H1 (cell line): ENCODE results near the gene CNGA2. TPM values are rescaled to one million over a fixed set of nuclear protein-coding genes. Genes with fewer than 3 reads are reported as not detected.

Experiments
- CTCF ChIA-PET: fragments of 300-600 bp; sonication (Branson Sonifier 250); formaldehyde crosslinking; loops from one replicate; lab custom pipeline; 2021; ENCODE audit not compliant: partially characterized antibody; lab: Charles Lee
- POLR2A ChIA-PET: fragments of 300-600 bp; sonication (Branson Sonifier 250); formaldehyde crosslinking; loops from one replicate; lab custom pipeline; 2021; ENCODE audit warnings: inconsistent platforms; ENCODE audit not compliant: partially characterized antibody; lab: Charles Lee
- DNase-seq, 2 experiments: peaks; one replicate each; pipeline versions ENCODE4 v3.0.0 to v3.0.0-alpha.2; 2010 to 2022; ENCODE audit warnings: low spot score in 2 of 2, low read depth in 1 of 2, mixed read lengths in 1 of 2
- FAIRE-seq: peaks from 2 replicates; lab custom pipeline; 2011; peaks lifted over from hg19 to GRCh38; lab: Jason Lieb, UNC
- H2AFZ ChIP-seq: 2 replicates; pipeline ENCODE4 v1.8.1; 2012; ENCODE audit warnings: low read length, inconsistent platforms
- H2AK5ac ChIP-seq: 2 replicates; pipeline ENCODE4 v1.6.1; 2013; ENCODE audit warnings: low read depth, low read length
- H2BK120ac ChIP-seq: replicated peaks from 2 replicates; pipeline ENCODE3; 2013; ENCODE audit warnings: low read depth, low read length, inconsistent platforms
- H2BK12ac ChIP-seq: 2 replicates; pipeline ENCODE4 v1.6.1; 2013; ENCODE audit warnings: low read depth, low read length
- H2BK15ac ChIP-seq: 2 replicates; pipeline ENCODE4 v1.6.1; 2013; ENCODE audit warnings: low read length
- H2BK20ac ChIP-seq: 2 replicates; pipeline ENCODE4 v1.6.1; 2013; ENCODE audit warnings: low read length
- H2BK5ac ChIP-seq: 2 replicates; pipeline ENCODE4 v1.6.1; 2013; ENCODE audit warnings: low read depth, low read length
- H3K14ac ChIP-seq: 2 replicates; pipeline ENCODE4 v1.6.1; 2013; ENCODE audit warnings: inconsistent platforms; ENCODE audit not compliant: insufficient read length
- H3K18ac ChIP-seq: 2 replicates; pipeline ENCODE4 v1.6.1; 2013; ENCODE audit warnings: low read length; ENCODE audit errors: extremely low read depth
- H3K23ac ChIP-seq: 2 replicates; pipeline ENCODE4 v1.6.1; 2013; ENCODE audit warnings: inconsistent platforms; ENCODE audit not compliant: insufficient read length
- H3K23me2 ChIP-seq: 2 replicates; pipeline ENCODE4 v1.6.1; 2013; ENCODE audit warnings: low read depth, low read length
- H3K27ac ChIP-seq: 2 replicates; pipeline ENCODE4 v1.6.1; 2011; ENCODE audit warnings: low read depth, low read length, inconsistent platforms
- H3K27me3 ChIP-seq, 4 experiments: replicated peaks in 1 of 4; 1 replicate in 1 of 4; 2 replicates in 3 of 4; pipeline versions ENCODE4 v1.6.1 to v1.8.1; 2011 to 2013; ENCODE audit warnings: low read length in 3 of 4, mild to moderate bottlenecking in 3 of 4, inconsistent platforms in 2 of 4, mixed read lengths in 2 of 4, moderate library complexity in 1 of 4; ENCODE audit not compliant: control insufficient read depth in 3 of 4, insufficient read depth in 3 of 4; ENCODE audit errors: extremely low read depth in 1 of 4
- H3K36me3 ChIP-seq, 4 experiments: 2 replicates each; pipeline versions ENCODE4 v1.6.1 to v1.8.1; 2011 to 2013; ENCODE audit warnings: mild to moderate bottlenecking in 4 of 4, low read length in 3 of 4, moderate library complexity in 2 of 4, control low read depth in 1 of 4, inconsistent platforms in 1 of 4; ENCODE audit not compliant: insufficient read depth in 4 of 4, control insufficient read depth in 2 of 4
- H3K4ac ChIP-seq: replicated peaks from 2 replicates; pipeline ENCODE3; 2013; ENCODE audit warnings: low read length, low read depth, mixed read lengths, inconsistent platforms; ENCODE audit not compliant: insufficient read length
- H3K4me1 ChIP-seq, 4 experiments: replicated peaks in 1 of 4; 1 replicate in 1 of 4; 2 replicates in 3 of 4; pipeline versions ENCODE4 v1.6.1 to v1.8.1; 2011 to 2013; ENCODE audit warnings: low read length in 3 of 4, inconsistent platforms in 2 of 4, mixed read lengths in 1 of 4; ENCODE audit not compliant: insufficient read depth in 4 of 4, control insufficient read depth in 3 of 4
- H3K4me2 ChIP-seq, 2 experiments: 2 replicates each; pipeline versions ENCODE4 v1.6.1 to v1.8.1; 2011 to 2013; ENCODE audit warnings: low read depth in 2 of 2, low read length in 2 of 2, control low read depth in 1 of 2, inconsistent platforms in 1 of 2, mild to moderate bottlenecking in 1 of 2; ENCODE audit not compliant: insufficient read depth in 1 of 2
- H3K4me3 ChIP-seq, 4 experiments: fragments of 200-600, 300-600 bp in 1 of 4; sonication (generic), shearing (Covaris generic), sonication (Bioruptor Twin) in 1 of 4; 2 replicates each; pipeline versions ENCODE4 v1.5.1 to v1.8.1; 2011 to 2016; ENCODE audit warnings: low read length in 4 of 4, low read depth in 3 of 4, control low read depth in 2 of 4, inconsistent platforms in 2 of 4, mild to moderate bottlenecking in 2 of 4, mixed read lengths in 1 of 4, moderate library complexity in 1 of 4; ENCODE audit not compliant: insufficient read depth in 2 of 4; ENCODE audit errors: extremely low read depth in 1 of 4
- H3K56ac ChIP-seq: replicated peaks from 2 replicates; pipeline ENCODE3; 2013; ENCODE audit warnings: low read depth, mild to moderate bottlenecking, mixed read lengths, low read length, inconsistent platforms; ENCODE audit not compliant: insufficient read length
- H3K79me1 ChIP-seq: 2 replicates; pipeline ENCODE4 v1.6.1; 2013; ENCODE audit warnings: low read depth, low read length, control low read depth
- H3K79me2 ChIP-seq, 2 experiments: 2 replicates each; pipeline versions ENCODE4 v1.6.1 to v1.8.1; 2012 to 2013; ENCODE audit warnings: low read length in 2 of 2, mild to moderate bottlenecking in 2 of 2, inconsistent platforms in 1 of 2; ENCODE audit not compliant: insufficient read depth in 2 of 2, control insufficient read depth in 1 of 2
- H3K9ac ChIP-seq, 4 experiments: replicated peaks in 1 of 4; 1 replicate in 1 of 4; 2 replicates in 3 of 4; pipeline versions ENCODE4 v1.6.1 to v1.8.1; 2011 to 2013; ENCODE audit warnings: low read depth in 3 of 4, low read length in 3 of 4, control low read depth in 2 of 4, mild to moderate bottlenecking in 2 of 4, moderate library complexity in 2 of 4, inconsistent platforms in 1 of 4; ENCODE audit errors: extremely low read depth in 1 of 4
- H3K9me3 ChIP-seq, 2 experiments: 2 replicates each; pipeline versions ENCODE4 v1.6.1 to v1.8.1; 2012 to 2013; ENCODE audit warnings: mild to moderate bottlenecking in 2 of 2, moderate library complexity in 2 of 2, control low read depth in 1 of 2, inconsistent platforms in 1 of 2, low read depth in 1 of 2, low read length in 1 of 2, mixed read lengths in 1 of 2; ENCODE audit not compliant: insufficient read depth in 2 of 2
- H4K20me1 ChIP-seq, 2 experiments: replicated peaks in 1 of 2; 2 replicates each; pipeline versions ENCODE3 to v1.8.1; 2011 to 2013; ENCODE audit warnings: inconsistent platforms in 2 of 2, low read length in 2 of 2, mild to moderate bottlenecking in 1 of 2; ENCODE audit not compliant: insufficient read depth in 2 of 2, control insufficient read depth in 1 of 2
- H4K5ac ChIP-seq: 2 replicates; pipeline ENCODE4 v1.6.1; 2013; ENCODE audit warnings: low read length, low read depth, mixed read lengths, inconsistent platforms; ENCODE audit not compliant: insufficient read length
- H4K8ac ChIP-seq: 2 replicates; pipeline ENCODE4 v1.8.0; 2013; ENCODE audit warnings: mild to moderate bottlenecking, moderate library complexity, low read length, inconsistent platforms; ENCODE audit not compliant: insufficient read depth; ENCODE audit errors: extremely low read depth
- H4K91ac ChIP-seq: replicated peaks from 2 replicates; pipeline ENCODE3; 2013; ENCODE audit warnings: low read length, mixed read lengths, inconsistent platforms; ENCODE audit not compliant: insufficient read length
- CHD1 ChIP-seq: IDR thresholded peaks from 2 replicates; pipeline ENCODE4 v1.6.1; 2012; ENCODE audit warnings: low read depth, low read length, improper control_type of control experiment
- CREB1 ChIP-seq: IDR thresholded peaks from 2 replicates; pipeline ENCODE4 v1.6.1; 2012; ENCODE audit warnings: inconsistent platforms
- EP300 ChIP-seq, 2 experiments: IDR thresholded peaks; 1 replicate in 1 of 2; 2 replicates in 1 of 2; pipeline ENCODE4 v1.6.1; 2011 to 2012; ENCODE audit warnings: low read depth in 2 of 2, low read length in 2 of 2, mild to moderate bottlenecking in 2 of 2, borderline replicate concordance in 1 of 2, inconsistent platforms in 1 of 2, moderate library complexity in 1 of 2
- EZH2 ChIP-seq: fragments of 200-600 bp; sonication (generic); IDR thresholded peaks from 2 replicates; pipeline ENCODE4 v1.7.1; 2012; ENCODE audit warnings: low read depth, mild to moderate bottlenecking, moderate library complexity, low read length, inconsistent platforms; ENCODE audit not compliant: severe bottlenecking
- GABPA ChIP-seq: IDR thresholded peaks from 2 replicates; pipeline ENCODE4 v1.6.1; 2011; ENCODE audit warnings: mild to moderate bottlenecking, low read length, moderate library complexity, borderline replicate concordance; ENCODE audit not compliant: insufficient read depth
- JUND ChIP-seq: IDR thresholded peaks from 2 replicates; pipeline ENCODE4 v1.6.1; 2011; ENCODE audit warnings: mild to moderate bottlenecking, improper control_type of control experiment, low read length
- KDM1A ChIP-seq: fragments of 200-600, 300-600 bp; sonication (generic); IDR thresholded peaks from 2 replicates; pipeline ENCODE4 v1.7.1; 2016; ENCODE audit warnings: mild to moderate bottlenecking, low read length, borderline replicate concordance
- KDM5A ChIP-seq: fragments of 200-600 bp; IDR thresholded peaks from 2 replicates; pipeline ENCODE4 v1.7.1; 2012; ENCODE audit warnings: mild to moderate bottlenecking, low read length, inconsistent platforms, mixed read lengths
- MAX ChIP-seq: IDR thresholded peaks from 2 replicates; pipeline ENCODE4 v1.6.1; 2012; ENCODE audit warnings: inconsistent platforms
- RAD21 ChIP-seq, 2 experiments: IDR thresholded peaks in 1 of 2; conservative IDR thresholded peaks in 1 of 2; 2 replicates each; pipeline ENCODE4 v1.6.1; 2011; ENCODE audit warnings: low read depth in 2 of 2, low read length in 2 of 2, improper control_type of control experiment in 1 of 2, inconsistent platforms in 1 of 2, mild to moderate bottlenecking in 1 of 2, moderate library complexity in 1 of 2
- SRF ChIP-seq: IDR thresholded peaks from 2 replicates; pipeline ENCODE4 v1.6.1; 2011; ENCODE audit warnings: mild to moderate bottlenecking, low read depth, low read length, moderate library complexity
- WGBS, 2 experiments: shearing (Covaris generic) in 1 of 2; methylation state at CpG; one replicate each; pipeline versions ENCODE4 v1.1.6 to v1.1.7; 2013 to 2015; ENCODE audit warnings: low lambda C conversion rate in 2 of 2, mixed read lengths in 2 of 2, inconsistent platforms in 1 of 2, low coverage in 1 of 2, missing lambda C conversion rate in 1 of 2; ENCODE audit not compliant: insufficient replicate concordance in 2 of 2, insufficient coverage in 1 of 2, insufficient read length in 1 of 2; ENCODE audit errors: extremely low coverage in 1 of 2, missing lambda C conversion rate in 1 of 2; 5-methylcytosine and 5-hydroxymethylcytosine counted together
- polyA plus RNA-seq, 7 experiments: library from polyadenylated mRNA; depleted of rRNA in 3 of 7; stranded (reverse) in 5 of 7; unstranded in 2 of 7; fragments of >200 nt in 5 of 7; fragments of 200-250 nt in 2 of 7; gene quantifications; 1 replicate in 5 of 7; 2 replicates in 1 of 7; 4 replicates in 1 of 7; pipeline versions ENCODE4 v1.2.1 to v1.2.3, GENCODE V29; 2011 to 2013; ENCODE audit warnings: missing spikeins in 2 of 7, mixed read lengths in 2 of 7
- total RNA-seq: library from RNA; stranded (reverse); fragmentation: NEBNext Ultra II Directional; extraction: Animal tissue kit (Norgen Biotek cat#: 25700); gene quantifications from 2 replicates; pipeline ENCODE4 v1.2.1, GENCODE V29; 2021

Gene CNGA2
- total and polyA plus RNA-seq, 2 of the 8 experiments (the other 6 are each of a cell fraction or from before 2014, with no cell fraction given), result not detected

- POLR2A ChIA-PET, result no interaction called here
- H3K9me3 ChIP-seq, result no peaks in the 10 kb centered on the region
- WGBS, 2 experiments, result 34% methylated on average over 6 of the region's 22 CpGs; no CpG with 5 or more reads in 1 of the 2 experiments
- H2BK5ac ChIP-seq, result no peak overlapping the region
- H3K36me3 ChIP-seq, result no peaks in the 10 kb centered on the region
- 0 out of 7 replicates have a peak, but pooled peaks cover 0 to 2% (median 0%) of the 10 kb centered on the region in 4 experiments for H3K4me1 ChIP-seq
- no peak overlapping the region for H3K18ac ChIP-seq
- no peak overlapping the region for H2BK15ac ChIP-seq
- H4K20me1 ChIP-seq, result no peaks in the 10 kb centered on the region
- H2BK20ac ChIP-seq, result no peak overlapping the region
- H2AFZ ChIP-seq, result peak overlapping the region; percentile 66; the same call in 1 of the 2 replicates
- H3K79me2 ChIP-seq, result no peaks in the 10 kb centered on the region
- H3K14ac ChIP-seq, result no peak overlapping the region
- no peaks in the 10 kb centered on the region for H3K79me1 ChIP-seq
- H3K27me3 ChIP-seq, result 0 out of 7 replicates have a peak, but pooled peaks cover 0 to 2% (median 0%) of the 10 kb centered on the region in 4 experiments
- H4K91ac ChIP-seq, result peak overlapping the region; percentile 25
- DNase-seq, result peak in 1 of 2 experiments; percentile 64
- H3K27ac ChIP-seq, result no peak overlapping the region
- no peak overlapping the region for H2BK12ac ChIP-seq
- H3K23me2 ChIP-seq, result no peaks in the 10 kb centered on the region; the same call in 1 of the 2 replicates
- no peak overlapping the region for H4K5ac ChIP-seq
- no peak overlapping the region for H3K23ac ChIP-seq
- no peak overlapping the region for H3K4me2 ChIP-seq
- no peak overlapping the region for H2AK5ac ChIP-seq
- H3K4me3 ChIP-seq, result no peak overlapping the region
- H3K4ac ChIP-seq, result no peak overlapping the region
- FAIRE-seq, result no peak
- no peak overlapping the region for H2BK120ac ChIP-seq
- H3K56ac ChIP-seq, result no peak overlapping the region
- CTCF ChIA-PET, result interaction anchor here (0.6 to 3.5 kb wide), 38 partner anchors 9 to 1057 kb away, joined by 3 to 14 read pairs (median 4); partner anchors contain the start of gene GABRE
- no peak overlapping the region for H4K8ac ChIP-seq
- no peak overlapping the region for H3K9ac ChIP-seq
- TF ChIP-seq RAD21 (IDR thresholded peaks at IDR 0.05 in 1 of 2, conservative IDR thresholded peaks at IDR 0.05 in 1 of 2; ENCODE audit: low read depth in 2 of 2, low read length in 2 of 2), result peak; percentile 87 to 89
- no peak for TF ChIP-seq JUND
- no peak for TF ChIP-seq CHD1
- TF ChIP-seq KDM1A, result no peak
- no peak for TF ChIP-seq KDM5A
- no peak for TF ChIP-seq GABPA
- TF ChIP-seq EP300 (IDR thresholded peaks at IDR 0.05; ENCODE audit: borderline replicate concordance in 1 of 2, low read depth in 2 of 2, low read length in 2 of 2), result no peak
- TF ChIP-seq MAX, result no peak
- no peak for TF ChIP-seq SRF
- no peak for TF ChIP-seq CREB1
- no peak for TF ChIP-seq EZH2
Measured at GRCh38 chrX:151753313-151754046, 18.9 kb downstream of the CNGA2 start.
